Measurements from ENCODE around the gene CEBPG.

Gene CEBPG

DNA sequence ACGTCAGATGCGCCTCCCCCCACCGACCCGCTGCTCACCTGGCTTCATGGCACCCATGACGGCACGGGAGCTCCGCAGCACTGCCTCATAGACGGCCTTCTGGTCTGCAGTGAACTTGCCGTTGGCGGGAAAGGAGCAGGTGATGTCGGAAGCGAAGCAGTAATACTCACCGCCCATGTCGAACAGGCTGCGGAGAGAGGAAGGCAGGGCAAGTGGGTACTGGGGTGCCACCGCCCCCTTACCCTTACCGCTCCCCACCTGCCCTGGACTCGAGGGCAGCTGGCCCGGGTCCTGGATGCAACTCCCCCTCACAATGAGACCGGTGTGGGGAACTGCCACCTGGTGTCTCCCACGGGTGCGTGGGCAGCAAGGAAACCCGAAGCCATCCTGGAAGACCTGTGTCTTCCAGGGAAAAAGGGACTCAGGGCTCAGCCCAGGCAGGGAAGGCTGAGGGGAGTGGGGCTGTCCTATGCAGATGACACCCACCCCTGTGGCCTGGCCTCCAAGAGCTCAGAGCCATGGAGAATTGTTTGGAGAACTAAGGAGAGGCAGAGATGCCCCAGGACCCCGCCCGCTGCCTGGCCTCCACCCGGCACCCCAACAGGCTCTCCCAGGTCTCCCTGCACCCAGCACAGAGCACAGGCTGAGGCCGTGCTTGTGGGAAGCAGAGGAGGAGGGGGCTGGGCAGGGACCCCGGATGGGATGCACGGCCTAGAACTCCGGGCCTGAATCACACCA is 28.3 kb downstream of the CEBPG start:
- DNase-seq (ENCODE audit: low read depth): no peak
- no peak overlapping the region for H3K4me3 ChIP-seq (ENCODE audit: low read depth, low read length)
- TF ChIP-seq, protein P1, sequence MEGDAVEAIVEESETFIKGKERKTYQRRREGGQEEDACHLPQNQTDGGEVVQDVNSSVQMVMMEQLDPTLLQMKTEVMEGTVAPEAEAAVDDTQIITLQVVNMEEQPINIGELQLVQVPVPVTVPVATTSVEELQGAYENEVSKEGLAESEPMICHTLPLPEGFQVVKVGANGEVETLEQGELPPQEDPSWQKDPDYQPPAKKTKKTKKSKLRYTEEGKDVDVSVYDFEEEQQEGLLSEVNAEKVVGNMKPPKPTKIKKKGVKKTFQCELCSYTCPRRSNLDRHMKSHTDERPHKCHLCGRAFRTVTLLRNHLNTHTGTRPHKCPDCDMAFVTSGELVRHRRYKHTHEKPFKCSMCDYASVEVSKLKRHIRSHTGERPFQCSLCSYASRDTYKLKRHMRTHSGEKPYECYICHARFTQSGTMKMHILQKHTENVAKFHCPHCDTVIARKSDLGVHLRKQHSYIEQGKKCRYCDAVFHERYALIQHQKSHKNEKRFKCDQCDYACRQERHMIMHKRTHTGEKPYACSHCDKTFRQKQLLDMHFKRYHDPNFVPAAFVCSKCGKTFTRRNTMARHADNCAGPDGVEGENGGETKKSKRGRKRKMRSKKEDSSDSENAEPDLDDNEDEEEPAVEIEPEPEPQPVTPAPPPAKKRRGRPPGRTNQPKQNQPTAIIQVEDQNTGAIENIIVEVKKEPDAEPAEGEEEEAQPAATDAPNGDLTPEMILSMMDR (IDR thresholded peaks at IDR 0.05; ENCODE audit: low read depth, low read length, missing control alignments): no peak

DNA sequence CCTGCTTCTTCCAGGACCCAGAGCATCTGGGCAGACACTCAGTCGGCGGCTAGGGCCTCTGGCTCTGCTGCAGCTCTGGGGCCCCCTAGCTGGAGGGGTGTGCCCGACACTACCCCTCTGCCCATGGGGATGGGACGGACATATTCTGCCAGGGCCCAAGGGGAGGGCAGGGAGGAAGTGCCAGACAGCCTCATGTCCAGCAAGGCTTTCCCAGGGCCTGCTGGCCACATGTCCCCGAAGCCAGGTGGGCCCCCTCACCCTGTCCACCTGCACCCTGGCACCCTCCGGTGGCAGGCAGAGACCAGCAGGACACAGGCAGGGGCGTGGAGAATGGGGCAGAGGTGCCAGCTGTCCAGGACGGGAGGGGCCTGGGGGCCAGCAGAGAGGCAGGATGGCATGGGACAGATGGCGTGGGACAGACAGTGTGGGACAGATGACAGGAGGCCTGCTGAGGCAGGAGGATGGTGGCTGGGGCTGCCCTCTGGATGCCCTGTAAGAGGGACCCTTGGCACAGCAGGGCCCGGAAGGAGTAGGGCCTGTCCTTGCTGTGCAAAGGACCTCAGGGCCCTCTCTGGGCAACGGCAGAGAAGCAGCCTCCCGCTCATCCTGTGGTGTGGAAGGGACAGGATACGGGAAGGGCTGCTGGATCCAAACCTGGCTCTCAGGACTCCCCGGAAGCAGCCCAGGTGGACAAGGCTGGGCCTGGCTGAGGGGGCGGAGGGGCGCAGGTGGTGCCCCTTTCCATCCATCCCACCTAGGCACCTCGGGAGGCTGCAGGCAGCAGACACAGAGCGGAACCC is 29.1 kb downstream of the CEBPG start:
- no peak for DNase-seq (ENCODE audit: low read depth)
- TF ChIP-seq, protein P1 (IDR thresholded peaks at IDR 0.05; ENCODE audit: low read depth, low read length, missing control alignments): no peak
- H3K4me3 ChIP-seq (ENCODE audit: low read depth, low read length): no peak overlapping the region

DNA sequence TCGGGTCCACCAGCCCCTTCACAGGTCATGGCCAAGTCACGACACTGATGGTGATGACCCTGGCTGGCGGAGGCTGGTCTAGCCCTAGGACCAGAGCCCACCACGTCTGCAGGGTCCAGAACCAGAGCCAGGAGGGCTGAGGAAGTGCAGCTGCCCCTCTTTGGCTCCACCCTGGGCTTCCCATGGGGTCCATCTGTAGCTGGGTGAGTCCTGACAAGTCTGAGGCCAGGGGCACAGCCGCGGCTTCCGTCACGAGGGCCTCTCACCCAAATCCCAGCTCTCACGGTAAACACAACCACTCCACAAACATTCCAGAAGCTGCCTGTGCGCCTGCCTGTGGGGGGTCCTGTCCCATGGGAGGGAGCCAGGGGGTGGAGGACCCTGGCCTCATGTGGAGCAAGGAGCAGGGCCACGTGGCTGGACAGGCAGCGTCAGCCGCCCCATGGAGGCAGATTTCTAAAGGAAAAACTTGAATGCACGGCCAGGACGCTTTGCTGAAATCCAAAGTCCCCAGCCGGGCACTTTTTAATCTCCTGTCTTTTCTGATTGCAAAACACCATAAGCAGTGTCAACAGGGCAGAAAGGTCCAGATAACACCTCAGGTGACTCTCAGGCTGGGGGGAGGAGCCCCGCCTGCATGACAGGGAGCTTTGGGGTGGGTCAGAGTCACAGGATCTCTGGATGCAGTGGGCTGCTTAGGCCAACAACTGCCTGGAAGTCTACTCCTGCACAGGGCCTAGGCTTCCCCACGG is 29.9 kb downstream of the CEBPG start:
- no peak overlapping the region for H3K4me3 ChIP-seq (ENCODE audit: low read depth, low read length)
- TF ChIP-seq, protein P1 (IDR thresholded peaks at IDR 0.05; ENCODE audit: low read depth, low read length, missing control alignments): no peak
- DNase-seq (ENCODE audit: low read depth): no peak

DNA sequence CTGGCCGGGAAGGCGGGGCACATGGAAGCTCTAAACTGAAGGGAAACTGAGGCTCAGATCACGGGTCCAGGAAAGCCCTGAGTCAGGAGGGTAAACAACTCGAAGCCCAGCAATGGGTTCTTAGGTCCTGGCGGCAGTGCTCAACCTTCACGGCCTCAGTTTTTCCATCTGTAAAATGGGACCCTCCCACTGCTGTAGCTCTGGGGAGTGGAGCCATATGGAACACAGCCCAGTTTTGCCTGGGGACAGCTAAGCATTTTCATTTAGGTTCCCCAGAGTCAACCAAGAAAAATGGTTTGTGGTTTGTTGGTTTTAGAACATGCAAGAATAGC is 30.4 kb downstream of the CEBPG start:
- DNase-seq (ENCODE audit: low read depth): no peak
- H3K4me3 ChIP-seq (ENCODE audit: low read depth, low read length): no peak overlapping the region
- TF ChIP-seq, protein P1 (IDR thresholded peaks at IDR 0.05; ENCODE audit: low read depth, low read length, missing control alignments): no peak

DNA sequence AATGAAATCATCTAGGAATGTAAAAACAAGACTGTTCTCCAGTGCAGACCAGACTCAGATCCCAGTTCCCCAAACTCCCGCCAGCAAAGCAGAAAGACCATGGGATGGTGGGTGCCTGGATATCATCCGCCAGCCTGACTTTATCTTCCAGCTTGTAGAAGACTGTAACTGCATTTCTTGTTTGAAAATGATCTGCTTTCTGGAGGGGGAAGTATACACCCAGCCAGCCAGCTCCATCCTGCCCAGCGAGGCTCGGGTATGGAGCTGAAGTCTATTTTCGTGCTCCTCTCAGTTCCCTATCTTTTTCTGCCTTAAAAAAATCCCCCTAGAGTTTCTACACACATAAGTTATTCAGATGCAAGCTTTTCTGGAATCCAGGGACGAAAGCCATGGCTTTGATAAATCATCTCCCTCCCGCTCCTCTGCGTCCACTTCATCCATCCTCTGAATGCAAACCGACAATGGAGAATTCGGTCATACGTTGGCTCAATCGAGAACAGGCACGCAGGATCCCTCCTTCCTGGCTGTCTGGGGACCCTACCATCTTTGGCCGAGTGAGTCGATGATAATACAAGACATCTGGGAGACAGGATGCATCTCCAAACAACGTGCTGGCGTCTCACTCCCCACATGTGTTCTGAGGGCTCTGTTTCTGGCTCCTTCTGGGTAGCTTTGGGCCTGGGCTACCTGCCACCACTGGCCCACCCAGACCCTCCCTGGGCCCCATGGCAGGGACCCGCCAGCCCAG is 31.2 kb downstream of the CEBPG start:
- no peak for DNase-seq (ENCODE audit: low read depth)
- TF ChIP-seq, protein P1 (IDR thresholded peaks at IDR 0.05; ENCODE audit: low read depth, low read length, missing control alignments): no peak
- no peak overlapping the region for H3K4me3 ChIP-seq (ENCODE audit: low read depth, low read length)

DNA sequence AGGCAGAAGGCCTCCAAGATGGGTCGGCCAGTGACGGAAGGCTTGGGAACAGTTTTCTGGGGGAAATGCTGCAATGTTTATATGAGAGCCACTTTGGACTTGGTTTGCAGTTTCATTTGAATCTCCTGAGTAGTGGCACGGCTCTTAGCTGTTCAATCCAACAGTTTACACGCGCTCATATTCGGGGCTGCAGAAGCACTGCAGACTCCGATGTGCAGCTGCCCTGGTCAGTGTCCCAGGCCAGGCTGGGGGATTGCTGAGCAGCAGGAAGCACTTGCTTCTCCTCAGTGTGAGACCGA is 31.7 kb downstream of the CEBPG start:
- TF ChIP-seq, protein P1 (IDR thresholded peaks at IDR 0.05; ENCODE audit: low read depth, low read length, missing control alignments): no peak
- no peak overlapping the region for H3K4me3 ChIP-seq (ENCODE audit: low read depth, low read length)
- no peak for DNase-seq (ENCODE audit: low read depth)
